WERI-Rb-1 (cell line): Measurements from ENCODE around the gene MRAS.

Experiments
- DNase-seq: peaks from one replicate; pipeline ENCODE4 v3.0.0-alpha.2; 2020
- H3K27ac ChIP-seq: fragments of 250-450 bp; sonication (Bioruptor Pico); 2 replicates; pipeline ENCODE4 v1.5.1; 2020; ENCODE audit warnings: mild to moderate bottlenecking, moderate library complexity
- H3K27me3 ChIP-seq: fragments of 250-450 bp; sonication (Bioruptor Pico); 2 replicates; pipeline ENCODE4 v1.5.1; 2021; ENCODE audit warnings: mild to moderate bottlenecking, low read depth, moderate library complexity; ENCODE audit not compliant: insufficient read depth, severe bottlenecking
- H3K36me3 ChIP-seq: fragments of 250-450 bp; sonication (Bioruptor Pico); 2 replicates; pipeline ENCODE4 v1.5.1; 2020; ENCODE audit warnings: mild to moderate bottlenecking, moderate library complexity
- H3K4me3 ChIP-seq: 2 replicates; pipeline ENCODE4 v1.5.1; 2011; ENCODE audit warnings: low read depth, mild to moderate bottlenecking, control low read depth, low read length
- H3K9me3 ChIP-seq: fragments of 250-450 bp; sonication (Bioruptor Pico); 2 replicates; pipeline ENCODE4 v1.5.1; 2021; ENCODE audit warnings: mild to moderate bottlenecking, moderate library complexity; ENCODE audit not compliant: severe bottlenecking
- CTCF ChIP-seq: IDR thresholded peaks from 2 replicates; pipeline ENCODE4 v1.5.1; 2011; ENCODE audit warnings: low read depth, mild to moderate bottlenecking, control low read depth, inconsistent platforms, low read length

MRAS gene

DNA sequence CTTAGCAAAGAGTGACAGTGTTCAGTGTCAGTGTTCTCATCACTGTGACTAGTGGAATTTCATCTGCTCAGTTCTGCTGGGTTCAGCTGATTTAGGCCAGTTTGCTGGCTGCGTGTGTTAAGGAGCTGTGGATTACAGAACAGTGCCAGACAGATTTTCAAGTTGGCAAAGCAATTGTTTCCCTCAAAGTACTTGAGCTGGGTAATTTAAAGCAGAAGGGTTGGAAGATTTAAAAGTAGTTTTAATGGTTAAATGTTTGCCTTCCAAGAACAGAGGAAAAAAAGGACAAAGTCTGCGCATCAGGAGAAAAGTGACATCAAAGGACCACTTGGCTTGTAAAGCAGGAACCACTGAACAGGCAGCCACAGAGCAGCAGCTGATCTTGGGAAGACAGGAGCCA is 94.7 kb downstream of the MRAS start:
- H3K27me3 ChIP-seq, result no peaks in the 10 kb centered on the region
- H3K9me3 ChIP-seq, result no peaks in the 10 kb centered on the region
- no peak overlapping the region for H3K4me3 ChIP-seq
- no peaks in the 10 kb centered on the region for H3K36me3 ChIP-seq
- no peak for TF ChIP-seq CTCF
- no peak overlapping the region for H3K27ac ChIP-seq
- no peak for DNase-seq

DNA sequence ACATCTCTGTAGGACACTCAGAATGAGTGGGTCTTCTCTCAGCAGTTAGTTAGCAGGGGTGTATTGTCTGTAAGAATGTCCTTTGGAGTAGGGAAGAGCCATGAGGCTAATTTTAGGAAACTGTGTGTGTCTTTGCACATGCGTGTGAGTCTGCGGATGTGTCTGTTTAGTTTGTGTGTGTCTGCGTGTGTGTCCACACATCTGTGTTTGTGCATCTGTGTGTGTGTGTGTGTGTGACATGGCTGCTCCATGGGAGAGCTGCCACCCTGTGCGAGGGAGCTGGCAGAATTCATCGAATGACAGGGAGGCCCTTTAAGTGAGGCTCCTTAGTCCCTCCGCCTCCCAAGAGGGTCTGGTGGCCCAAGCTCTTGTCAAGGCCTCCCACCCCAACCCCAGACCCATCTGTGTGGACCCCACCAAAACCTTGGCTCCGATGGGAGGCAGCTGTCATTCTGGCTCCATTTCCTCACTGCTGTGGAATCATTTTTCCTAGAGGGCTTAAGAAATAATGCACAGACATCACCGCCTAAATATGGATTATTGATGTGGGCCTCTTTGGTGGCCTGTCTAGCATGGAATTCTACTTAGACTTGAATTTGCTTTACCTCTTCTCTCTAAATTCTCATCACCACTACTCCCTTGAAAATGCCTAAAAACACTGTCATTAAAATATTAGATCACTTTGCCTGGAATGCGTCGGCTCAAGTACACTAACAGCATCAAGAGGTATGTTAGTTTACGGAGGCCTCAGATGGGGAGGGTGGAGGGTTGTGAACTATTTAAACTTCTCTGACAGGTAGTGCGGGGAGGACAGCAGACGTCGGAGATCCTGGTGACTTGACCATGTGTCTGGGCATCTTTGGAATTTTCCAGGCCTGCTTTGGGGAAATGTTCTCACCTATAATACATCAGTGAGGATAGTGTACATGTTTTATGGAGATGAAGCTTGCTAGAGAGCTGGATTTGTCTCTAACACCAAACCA is 95.4 kb downstream of the MRAS start:
- Histone ChIP-seq H3K36me3 (no peaks in the 10 kb centered on the region), H3K4me3 (no peak overlapping the region), H3K9me3 (no peaks in the 10 kb centered on the region), H3K27me3 (no peaks in the 10 kb centered on the region), H3K27ac (no peak overlapping the region)
- TF ChIP-seq CTCF, result no peak
- DNase-seq, result no peak

DNA sequence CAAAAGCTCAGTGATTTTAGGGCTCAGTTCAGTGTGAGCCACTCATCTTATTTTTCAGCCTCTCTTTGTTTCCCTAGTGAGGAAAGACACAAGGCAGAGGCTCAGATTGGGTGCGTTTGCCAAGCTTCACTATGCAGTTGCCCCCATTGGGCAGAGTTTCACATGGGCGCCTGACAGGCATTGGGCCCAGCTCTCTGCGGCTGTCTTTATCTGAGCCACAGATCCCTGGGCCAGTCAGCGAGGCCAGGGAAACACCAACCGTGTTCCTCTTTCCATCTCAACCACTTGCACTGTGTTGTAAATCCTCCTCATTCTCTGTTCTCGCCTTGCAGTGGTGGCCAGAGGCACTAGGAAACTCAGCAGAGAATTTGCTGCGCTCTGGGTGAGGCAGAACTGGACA is 96.9 kb downstream of the MRAS start:
- TF ChIP-seq CTCF, result no peak
- no peaks in the 10 kb centered on the region for H3K36me3 ChIP-seq
- H3K9me3 ChIP-seq, result no peaks in the 10 kb centered on the region
- H3K27ac ChIP-seq, result no peak overlapping the region
- H3K27me3 ChIP-seq, result no peaks in the 10 kb centered on the region
- no peak for DNase-seq
- no peak overlapping the region for H3K4me3 ChIP-seq

- no peak overlapping the region for H3K27ac ChIP-seq
- no peaks in the 10 kb centered on the region for H3K27me3 ChIP-seq
- no peak for TF ChIP-seq CTCF
- no peak for DNase-seq
- H3K36me3 ChIP-seq, result no peaks in the 10 kb centered on the region
- no peak overlapping the region for H3K4me3 ChIP-seq
- H3K9me3 ChIP-seq, result no peaks in the 10 kb centered on the region
Measured at GRCh38 chr3:138445654-138446053, 97.3 kb downstream of the MRAS start.

DNA sequence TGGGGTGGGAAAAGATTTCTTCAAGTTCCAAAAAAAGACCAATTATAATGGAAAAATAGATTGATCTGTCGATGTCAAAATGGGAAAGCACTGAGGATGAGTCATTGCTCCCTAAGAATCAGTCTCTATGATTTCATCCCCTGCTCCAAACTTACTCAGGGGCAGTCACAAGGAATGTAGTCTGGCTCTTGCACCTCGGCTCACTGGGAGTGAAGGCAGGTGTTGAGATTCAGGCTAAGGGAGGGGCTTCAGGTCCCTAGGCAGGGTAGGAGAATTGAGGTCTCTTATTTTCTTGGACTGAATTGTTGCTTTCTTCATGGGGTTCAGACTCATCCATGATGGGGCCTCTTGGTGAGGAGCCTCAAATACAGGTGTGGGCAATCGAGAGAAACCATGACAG is 100.3 kb downstream of the MRAS start:
- no peak for TF ChIP-seq CTCF
- Histone ChIP-seq H3K27ac (no peak overlapping the region), H3K27me3 (no peaks in the 10 kb centered on the region), H3K36me3 (no peaks in the 10 kb centered on the region), H3K4me3 (no peak overlapping the region), H3K9me3 (no peaks in the 10 kb centered on the region)
- no peak for DNase-seq
